ENCODE data around the gene PTPRG.
A peak's percentile ranks its signal among the peaks of the same experiment; 100 is the strongest.

PTPRG gene

GRCh38 chr3:61637088-61638051, 76.0 kb downstream of the PTPRG start:
- Histone ChIP-seq H3K4me1 (ENCODE audit: insufficient read depth, low read length) (peaks cover 19% of the 10 kb centered on the region; the same call in 1 of the 2 replicates), H3K27ac (ENCODE audit: low read depth, low read length) (peak overlapping the region; percentile 30), H3K9me3 (ENCODE audit: insufficient read depth, low read depth, low read length) (no peaks in the 10 kb centered on the region), H3K36me3 (ENCODE audit: insufficient read depth, low read length) (peaks cover 9% of the 10 kb centered on the region; the same call in 1 of the 2 replicates), H3K27me3 (ENCODE audit: insufficient read depth, low read length) (no peaks in the 10 kb centered on the region), H3K9ac (ENCODE audit: low read depth, low read length) (no peak overlapping the region), H3K4me3 (ENCODE audit: low read length) (no peak overlapping the region)
- 95% methylated on average over 14 of the region's 16 CpGs for WGBS

GRCh38 chr3:61638741-61639140, 77.4 kb downstream of the PTPRG start:
- Histone ChIP-seq H3K27ac (ENCODE audit: low read depth, low read length) (no peak overlapping the region), H3K27me3 (ENCODE audit: insufficient read depth, low read length) (no peaks in the 10 kb centered on the region), H3K36me3 (ENCODE audit: insufficient read depth, low read length) (peaks cover 9% of the 10 kb centered on the region), H3K9ac (ENCODE audit: low read depth, low read length) (no peak overlapping the region), H3K4me1 (ENCODE audit: insufficient read depth, low read length) (peaks cover 19% of the 10 kb centered on the region; the same call in 1 of the 2 replicates), H3K9me3 (ENCODE audit: insufficient read depth, low read depth, low read length) (no peaks in the 10 kb centered on the region), H3K4me3 (ENCODE audit: low read length) (no peak overlapping the region)
- WGBS = no CpG with 5 or more reads among the region's 1 CpG

GRCh38 chr3:61639991-61640390, 78.6 kb downstream of the PTPRG start:
- 0 out of 2 replicates have a peak, but pooled peaks cover 3% of the 10 kb centered on the region for H3K9me3 ChIP-seq (ENCODE audit: insufficient read depth, low read depth, low read length)
- H3K27me3 ChIP-seq (ENCODE audit: insufficient read depth, low read length) = no peaks in the 10 kb centered on the region
- H3K4me1 ChIP-seq (ENCODE audit: insufficient read depth, low read length) = peaks cover 19% of the 10 kb centered on the region; the same call in 1 of the 2 replicates
- no peak overlapping the region for H3K4me3 ChIP-seq (ENCODE audit: low read length)
- no peak overlapping the region for H3K27ac ChIP-seq (ENCODE audit: low read depth, low read length)
- peaks cover 14% of the 10 kb centered on the region for H3K36me3 ChIP-seq (ENCODE audit: insufficient read depth, low read length)
- WGBS = 92% methylated on average over 2 of the region's 2 CpGs
- H3K9ac ChIP-seq (ENCODE audit: low read depth, low read length) = no peak overlapping the region

- H3K36me3 ChIP-seq (ENCODE audit: insufficient read depth, low read length) = peaks cover 19% of the 10 kb centered on the region
- H3K27me3 ChIP-seq (ENCODE audit: insufficient read depth, low read length) = no peaks in the 10 kb centered on the region
- H3K4me1 ChIP-seq (ENCODE audit: insufficient read depth, low read length) = peaks cover 22% of the 10 kb centered on the region; the same call in 1 of the 2 replicates
- WGBS = 98% methylated on average over 2 of the region's 2 CpGs
- no peak overlapping the region for H3K27ac ChIP-seq (ENCODE audit: low read depth, low read length)
- H3K9ac ChIP-seq (ENCODE audit: low read depth, low read length) = no peak overlapping the region
- H3K4me3 ChIP-seq (ENCODE audit: low read length) = no peak overlapping the region
- H3K9me3 ChIP-seq (ENCODE audit: insufficient read depth, low read depth, low read length) = peaks cover 9% of the 10 kb centered on the region; the same call in 1 of the 2 replicates
These were observed 83.8 kb downstream of the PTPRG start for GRCh38 chr3:61645148-61645547.

- H3K9me3 ChIP-seq (ENCODE audit: insufficient read depth, low read depth, low read length) = peaks cover 9% of the 10 kb centered on the region; the same call in 1 of the 2 replicates
- H3K4me3 ChIP-seq (ENCODE audit: low read length) = no peak overlapping the region
- WGBS = 96% methylated on average over 1 of the region's 1 CpG
- no peaks in the 10 kb centered on the region for H3K27me3 ChIP-seq (ENCODE audit: insufficient read depth, low read length)
- H3K27ac ChIP-seq (ENCODE audit: low read depth, low read length) = no peak overlapping the region
- H3K36me3 ChIP-seq (ENCODE audit: insufficient read depth, low read length) = peaks cover 19% of the 10 kb centered on the region
- H3K9ac ChIP-seq (ENCODE audit: low read depth, low read length) = no peak overlapping the region
- peaks cover 11% of the 10 kb centered on the region; the same call in 1 of the 2 replicates for H3K4me1 ChIP-seq (ENCODE audit: insufficient read depth, low read length)
These were observed 85.0 kb downstream of the PTPRG start for GRCh38 chr3:61646360-61646759.

- H3K27ac ChIP-seq (ENCODE audit: low read depth, low read length) = no peak overlapping the region
- no peak overlapping the region for H3K4me3 ChIP-seq (ENCODE audit: low read length)
- H3K9me3 ChIP-seq (ENCODE audit: insufficient read depth, low read depth, low read length) = peaks cover 9% of the 10 kb centered on the region; the same call in 1 of the 2 replicates
- 97% methylated on average over 7 of the region's 7 CpGs for WGBS
- H3K36me3 ChIP-seq (ENCODE audit: insufficient read depth, low read length) = peaks cover 19% of the 10 kb centered on the region
- no peaks in the 10 kb centered on the region for H3K27me3 ChIP-seq (ENCODE audit: insufficient read depth, low read length)
- no peak overlapping the region for H3K9ac ChIP-seq (ENCODE audit: low read depth, low read length)
- H3K4me1 ChIP-seq (ENCODE audit: insufficient read depth, low read length) = peaks cover 8% of the 10 kb centered on the region; the same call in 1 of the 2 replicates
These were observed 85.6 kb downstream of the PTPRG start for GRCh38 chr3:61646851-61647525.

- Histone ChIP-seq H3K4me3 (ENCODE audit: low read length) (no peak overlapping the region), H3K9me3 (ENCODE audit: insufficient read depth, low read depth, low read length) (peaks cover 9% of the 10 kb centered on the region; the same call in 1 of the 2 replicates), H3K27ac (ENCODE audit: low read depth, low read length) (no peak overlapping the region), H3K4me1 (ENCODE audit: insufficient read depth, low read length) (peaks cover 8% of the 10 kb centered on the region; the same call in 1 of the 2 replicates), H3K36me3 (ENCODE audit: insufficient read depth, low read length) (peaks cover 17% of the 10 kb centered on the region), H3K27me3 (ENCODE audit: insufficient read depth, low read length) (no peaks in the 10 kb centered on the region), H3K9ac (ENCODE audit: low read depth, low read length) (no peak overlapping the region)
- 70% methylated on average over 2 of the region's 2 CpGs for WGBS
These were observed 87.1 kb downstream of the PTPRG start for GRCh38 chr3:61648481-61648880.

GRCh38 chr3:61649381-61650170, 88.2 kb downstream of the PTPRG start:
- Histone ChIP-seq H3K27ac (ENCODE audit: low read depth, low read length) (no peak overlapping the region), H3K4me1 (ENCODE audit: insufficient read depth, low read length) (peaks cover 12% of the 10 kb centered on the region), H3K9me3 (ENCODE audit: insufficient read depth, low read depth, low read length) (peaks cover 6% of the 10 kb centered on the region; the same call in 1 of the 2 replicates), H3K9ac (ENCODE audit: low read depth, low read length) (no peak overlapping the region), H3K27me3 (ENCODE audit: insufficient read depth, low read length) (no peaks in the 10 kb centered on the region), H3K36me3 (ENCODE audit: insufficient read depth, low read length) (peaks cover 10% of the 10 kb centered on the region), H3K4me3 (ENCODE audit: low read length) (no peak overlapping the region)
- 75% methylated on average over 5 of the region's 5 CpGs for WGBS

- peaks cover 3% of the 10 kb centered on the region; the same call in 1 of the 2 replicates for H3K9me3 ChIP-seq (ENCODE audit: insufficient read depth, low read depth, low read length)
- no peak overlapping the region for H3K4me3 ChIP-seq (ENCODE audit: low read length)
- WGBS = 90% methylated on average over 7 of the region's 7 CpGs
- no peak overlapping the region for H3K9ac ChIP-seq (ENCODE audit: low read depth, low read length)
- H3K27ac ChIP-seq (ENCODE audit: low read depth, low read length) = no peak overlapping the region
- peaks cover 12% of the 10 kb centered on the region for H3K4me1 ChIP-seq (ENCODE audit: insufficient read depth, low read length)
- peaks cover 7% of the 10 kb centered on the region for H3K36me3 ChIP-seq (ENCODE audit: insufficient read depth, low read length)
- H3K27me3 ChIP-seq (ENCODE audit: insufficient read depth, low read length) = no peaks in the 10 kb centered on the region
These were observed 88.9 kb downstream of the PTPRG start for GRCh38 chr3:61650276-61650675.

GRCh38 chr3:61650719-61651410, 89.5 kb downstream of the PTPRG start:
- H3K4me1 ChIP-seq (ENCODE audit: insufficient read depth, low read length) = peaks cover 12% of the 10 kb centered on the region
- H3K27me3 ChIP-seq (ENCODE audit: insufficient read depth, low read length) = no peaks in the 10 kb centered on the region
- H3K4me3 ChIP-seq (ENCODE audit: low read length) = no peak overlapping the region
- 100% methylated on average over 1 of the region's 4 CpGs for WGBS
- H3K27ac ChIP-seq (ENCODE audit: low read depth, low read length) = no peak overlapping the region
- peaks cover 3% of the 10 kb centered on the region; the same call in 1 of the 2 replicates for H3K36me3 ChIP-seq (ENCODE audit: insufficient read depth, low read length)
- H3K9ac ChIP-seq (ENCODE audit: low read depth, low read length) = no peak overlapping the region
- no peaks in the 10 kb centered on the region for H3K9me3 ChIP-seq (ENCODE audit: insufficient read depth, low read depth, low read length)

Data from HUES64 (cell line).